Measurements from ENCODE around the gene IRAK1. TPM values are rescaled to one million over a fixed set of nuclear protein-coding genes. Genes with fewer than 3 reads are reported as not detected.

Gene IRAK1
- total RNA-seq, 2 donors from 2014 or later: 113 to 122 TPM

DNA sequence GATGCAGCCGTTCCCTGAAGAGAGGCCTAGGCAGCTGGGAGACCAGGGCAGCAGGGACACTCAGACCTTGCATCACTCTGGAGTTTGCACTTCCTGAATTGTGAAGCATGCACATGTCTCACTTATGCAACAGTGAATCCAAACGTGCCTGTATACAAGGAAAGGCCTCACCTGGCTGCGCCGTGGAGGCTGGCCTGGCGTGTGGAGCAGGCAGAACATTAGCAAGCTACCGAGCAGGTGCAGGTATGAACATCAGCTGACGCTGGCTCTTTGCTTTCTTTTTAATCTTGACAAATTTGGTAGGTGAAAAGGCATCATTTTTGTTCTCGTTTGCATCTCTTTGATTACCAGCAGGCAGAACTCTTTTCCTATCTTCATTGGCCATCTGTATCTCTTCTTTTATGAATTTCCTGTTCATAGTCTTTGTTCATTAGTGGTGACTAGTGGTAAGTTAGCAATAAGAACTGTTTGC, 37.1 kb upstream of the IRAK1 start:
- TF ChIP-seq POLR2A (IDR thresholded peaks at IDR 0.05) (no peak), CTCF (IDR thresholded peaks at IDR 0.05) (no peak), POLR2AphosphoS5 (IDR thresholded peaks at IDR 0.05) (no peak)
- intact Hi-C loops (cut with DNase I): no loop called here
- Histone ChIP-seq H3K27ac (no peak overlapping the region), H3K4me1 (replicated peaks) (no peaks in the 10 kb centered on the region), H3K9me3 (no peaks in the 10 kb centered on the region), H3K36me3 (no peaks in the 10 kb centered on the region), H3K4me3 (no peak overlapping the region), H3K27me3 (replicated peaks; ENCODE audit: insufficient read depth) (no peaks in the 10 kb centered on the region)
- DNase-seq (ENCODE audit: low spot score): peak; percentile 22
- WGBS: 36% methylated on average over 8 of the region's 8 CpGs

- Histone ChIP-seq H3K4me1 (replicated peaks) (no peaks in the 10 kb centered on the region), H3K9me3 (no peaks in the 10 kb centered on the region), H3K36me3 (no peaks in the 10 kb centered on the region), H3K27ac (peak overlapping the region; percentile 54 to 74), H3K27me3 (replicated peaks; ENCODE audit: insufficient read depth) (no peaks in the 10 kb centered on the region), H3K4me3 (no peak overlapping the region)
- WGBS: 31% methylated on average over 8 of the region's 8 CpGs
- peak; percentile 74 for DNase-seq (ENCODE audit: low spot score)
- TF ChIP-seq CTCF (IDR thresholded peaks at IDR 0.05) (peak; percentile 23 to 66 (median 56)), POLR2A (IDR thresholded peaks at IDR 0.05) (no peak)
- intact Hi-C loops (cut with DNase I): loop anchor here (2.0 kb wide), 1 partner anchor 39 kb away; no protein-coding TSS in a partner anchor
Measured at GRCh38 chrX:154051201-154051810, 31.6 kb upstream of the IRAK1 start.

- no peaks in the 10 kb centered on the region for H3K36me3 ChIP-seq
- no peaks in the 10 kb centered on the region for H3K9me3 ChIP-seq
- H3K27me3 ChIP-seq (replicated peaks; ENCODE audit: insufficient read depth): no peaks in the 10 kb centered on the region
- no peak overlapping the region for H3K4me3 ChIP-seq
- WGBS: 42% methylated on average over 7 of the region's 7 CpGs
- TF ChIP-seq POLR2A (IDR thresholded peaks at IDR 0.05): no peak
- no peak for TF ChIP-seq CTCF (IDR thresholded peaks at IDR 0.05)
- TF ChIP-seq POLR2AphosphoS5 (IDR thresholded peaks at IDR 0.05): no peak
- peak overlapping the region; percentile 54 to 74 for H3K27ac ChIP-seq
- intact Hi-C loops (cut with DNase I): loop anchor here (2.0 kb wide), 1 partner anchor 37 kb away; no protein-coding TSS in a partner anchor
- no peak for DNase-seq (ENCODE audit: low spot score)
- no peaks in the 10 kb centered on the region for H3K4me1 ChIP-seq (replicated peaks)
Measured at GRCh38 chrX:154050113-154050495, 30.4 kb upstream of the IRAK1 start.

DNA sequence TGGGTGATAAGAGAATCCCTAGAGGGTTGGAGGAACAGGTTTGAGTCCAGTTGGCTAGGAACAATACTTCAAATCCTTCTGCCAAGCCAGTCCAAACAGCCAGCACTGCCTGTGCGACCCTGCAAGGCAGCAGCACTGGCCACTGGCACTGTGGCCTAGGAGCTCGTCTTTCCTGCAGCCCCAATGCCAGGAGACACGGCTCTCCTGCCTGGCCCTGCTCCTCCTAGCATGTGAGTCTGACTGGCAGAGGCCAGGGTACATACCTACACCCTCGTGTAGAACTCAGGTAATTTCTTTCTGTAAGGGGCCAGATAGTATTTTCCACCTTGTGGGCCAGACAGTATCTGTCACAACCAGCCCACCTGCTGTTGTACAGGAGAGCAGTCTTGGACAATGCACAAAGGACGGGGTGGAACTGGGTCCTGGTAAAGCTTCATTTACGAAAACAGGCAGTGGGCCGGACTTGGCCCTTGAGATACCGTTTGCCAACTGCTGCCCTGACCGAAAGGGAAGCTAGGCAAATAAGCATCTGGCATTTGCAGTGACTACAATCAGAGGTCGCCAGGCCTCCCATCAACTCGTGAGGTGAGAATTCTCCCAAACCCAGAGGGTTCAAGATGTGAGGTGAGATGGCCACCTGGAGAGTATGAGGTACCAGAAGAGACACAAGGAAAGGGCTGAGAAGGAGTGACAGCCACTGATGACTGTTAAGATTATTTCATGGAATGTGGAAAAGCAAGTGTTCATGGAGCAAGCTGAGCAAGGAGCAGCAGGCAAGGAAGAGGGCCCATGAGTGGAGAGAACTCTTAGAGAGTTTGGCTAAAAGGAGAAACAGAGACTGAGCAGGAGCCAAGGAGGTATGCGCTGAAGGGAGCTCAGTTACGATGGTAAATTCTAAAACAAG, 29.8 kb upstream of the IRAK1 start:
- DNase-seq (ENCODE audit: low spot score): peak; percentile 10
- no peaks in the 10 kb centered on the region for H3K27me3 ChIP-seq (replicated peaks; ENCODE audit: insufficient read depth)
- TF ChIP-seq CTCF (IDR thresholded peaks at IDR 0.05) (no peak), POLR2AphosphoS5 (IDR thresholded peaks at IDR 0.05) (no peak)
- no peak overlapping the region for H3K4me3 ChIP-seq
- intact Hi-C loops (cut with DNase I): loop anchor here (2.0 kb wide), 1 partner anchor 37 kb away; no protein-coding TSS in a partner anchor
- 22% methylated on average over 13 of the region's 13 CpGs for WGBS
- H3K4me1 ChIP-seq (replicated peaks): no peaks in the 10 kb centered on the region
- H3K27ac ChIP-seq: peak overlapping the region; percentile 54 to 74
- H3K36me3 ChIP-seq: no peaks in the 10 kb centered on the region
- no peaks in the 10 kb centered on the region for H3K9me3 ChIP-seq
